Hepatocyte (in vitro differentiated cells): ENCODE measurements around the gene BST2. TPM values are rescaled to one million over a fixed set of nuclear protein-coding genes. Genes with fewer than 3 reads are reported as not detected.

Experiments
- DNase-seq: peaks from one replicate; pipeline ENCODE4 v3.0.0-alpha.2; 2016; ENCODE audit warnings: low spot score
- H2AFZ ChIP-seq: fragments of 200-600 bp; sonication (generic); 2 replicates; pipeline ENCODE4 v1.6.0; 2016; ENCODE audit warnings: antibody characterized with exemption, mild to moderate bottlenecking
- H3K27ac ChIP-seq: fragments of 200-600 bp; sonication (generic); 2 replicates; pipeline ENCODE4 v1.5.1; 2016; ENCODE audit warnings: mild to moderate bottlenecking
- H3K27me3 ChIP-seq: fragments of 200-600 bp; sonication (generic); 2 replicates; pipeline ENCODE4 v1.6.1; 2016
- H3K36me3 ChIP-seq: fragments of 200-600 bp; sonication (generic); replicated peaks from 2 replicates; pipeline ENCODE4 v1.5.1; 2016; ENCODE audit warnings: low read depth; ENCODE audit not compliant: insufficient read depth
- H3K4me1 ChIP-seq: fragments of 200-600 bp; sonication (generic); 2 replicates; pipeline ENCODE4 v1.5.1; 2016; ENCODE audit warnings: mild to moderate bottlenecking, moderate library complexity; ENCODE audit not compliant: insufficient read depth
- H3K4me2 ChIP-seq: fragments of 200-600 bp; sonication (generic); 2 replicates; pipeline ENCODE4 v1.6.0; 2016
- H3K4me3 ChIP-seq: fragments of 200-600 bp; sonication (generic); 2 replicates; pipeline ENCODE4 v1.5.1; 2016; ENCODE audit warnings: mild to moderate bottlenecking
- H3K79me2 ChIP-seq: fragments of 200-600 bp; sonication (generic); 2 replicates; pipeline ENCODE4 v1.6.0; 2017; ENCODE audit warnings: mild to moderate bottlenecking
- H3K9me2 ChIP-seq: fragments of 200-600 bp; sonication (generic); replicated peaks from 2 replicates; pipeline ENCODE4 v1.6.0; 2017; ENCODE audit warnings: mild to moderate bottlenecking; ENCODE audit not compliant: insufficient read depth
- H3K9me3 ChIP-seq: fragments of 200-600 bp; sonication (generic); 2 replicates; pipeline ENCODE4 v1.5.1; 2016; ENCODE audit warnings: low read depth, mild to moderate bottlenecking
- H4K20me1 ChIP-seq: fragments of 200-600 bp; sonication (generic); 2 replicates; pipeline ENCODE4 v1.6.0; 2016; ENCODE audit warnings: mild to moderate bottlenecking; ENCODE audit not compliant: insufficient read depth, poor library complexity, severe bottlenecking
- EZH2 ChIP-seq: fragments of 200-600 bp; sonication (generic); IDR thresholded peaks from 2 replicates; pipeline ENCODE4 v1.6.1; 2016; ENCODE audit warnings: antibody characterized with exemption, mild to moderate bottlenecking, borderline replicate concordance
- EZH2phosphoT487 ChIP-seq: fragments of 200-600 bp; sonication (generic); IDR thresholded peaks from one replicate; pipeline ENCODE4 v1.6.1; 2018; ENCODE audit warnings: antibody characterized with exemption, mild to moderate bottlenecking, low read depth, moderate library complexity; ENCODE audit not compliant: unreplicated experiment, severe bottlenecking
- WGBS: methylation state at CpG from one replicate; pipeline ENCODE4 v1.1.6; 2016; ENCODE audit warnings: low lambda C conversion rate; ENCODE audit errors: missing lambda C conversion rate; 5-methylcytosine and 5-hydroxymethylcytosine counted together
- polyA plus RNA-seq: library from polyadenylated mRNA; unstranded; fragments of >200 nt; fragmentation: Nextera tagmentation; extraction: Ambion mirVana; gene quantifications from 2 replicates; pipeline ENCODE4 v1.2.1, GENCODE V29; 2016
- total RNA-seq: library from RNA; depleted of rRNA; stranded (reverse); fragments of >200 nt; gene quantifications from 2 replicates; pipeline ENCODE4 v1.2.3, GENCODE V29; 2014
- TF ChIP-seq, protein P1 (sequence below): fragments of 200-600 bp; sonication (generic); IDR thresholded peaks from 2 replicates; pipeline ENCODE4 v1.5.1; 2016; ENCODE audit warnings: antibody characterized with exemption, mild to moderate bottlenecking; ENCODE audit not compliant: poor library complexity

The BST2 gene
- total and polyA plus RNA-seq, 2 experiments from 2014 or later = 43.2 to 129 TPM

DNA sequence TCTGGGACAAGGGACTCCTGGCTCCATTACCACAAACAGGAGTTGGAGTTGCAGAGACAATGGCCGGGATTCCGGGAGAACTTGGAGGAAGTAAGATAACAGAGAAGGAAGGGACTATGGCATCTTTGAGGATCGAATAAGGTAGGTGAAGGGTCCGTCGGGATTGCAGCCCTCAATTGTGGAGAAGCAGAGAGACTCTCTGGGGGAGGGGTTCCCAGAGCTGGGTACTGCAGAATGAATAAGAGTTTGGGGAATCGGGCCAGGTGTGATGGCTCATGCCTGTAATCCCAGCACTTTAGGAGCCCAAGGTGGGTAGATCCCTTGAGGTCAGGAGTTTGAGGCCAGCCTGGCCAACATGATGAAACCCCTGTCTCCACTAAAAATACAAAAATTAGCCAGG is 3.8 kb downstream of the BST2 start:
- H2AFZ ChIP-seq = no peak overlapping the region
- no peak overlapping the region for H3K4me2 ChIP-seq
- no peaks in the 10 kb centered on the region for H3K9me3 ChIP-seq
- no peak overlapping the region for H3K27ac ChIP-seq
- no peaks in the 10 kb centered on the region for H3K79me2 ChIP-seq
- no peaks in the 10 kb centered on the region for H4K20me1 ChIP-seq
- H3K27me3 ChIP-seq = no peaks in the 10 kb centered on the region
- no peaks in the 10 kb centered on the region for H3K4me1 ChIP-seq
- no peaks in the 10 kb centered on the region for H3K36me3 ChIP-seq
- no peak overlapping the region for H3K4me3 ChIP-seq
- DNase-seq = no peak
- TF ChIP-seq EZH2 = no peak
- TF ChIP-seq, protein P1, sequence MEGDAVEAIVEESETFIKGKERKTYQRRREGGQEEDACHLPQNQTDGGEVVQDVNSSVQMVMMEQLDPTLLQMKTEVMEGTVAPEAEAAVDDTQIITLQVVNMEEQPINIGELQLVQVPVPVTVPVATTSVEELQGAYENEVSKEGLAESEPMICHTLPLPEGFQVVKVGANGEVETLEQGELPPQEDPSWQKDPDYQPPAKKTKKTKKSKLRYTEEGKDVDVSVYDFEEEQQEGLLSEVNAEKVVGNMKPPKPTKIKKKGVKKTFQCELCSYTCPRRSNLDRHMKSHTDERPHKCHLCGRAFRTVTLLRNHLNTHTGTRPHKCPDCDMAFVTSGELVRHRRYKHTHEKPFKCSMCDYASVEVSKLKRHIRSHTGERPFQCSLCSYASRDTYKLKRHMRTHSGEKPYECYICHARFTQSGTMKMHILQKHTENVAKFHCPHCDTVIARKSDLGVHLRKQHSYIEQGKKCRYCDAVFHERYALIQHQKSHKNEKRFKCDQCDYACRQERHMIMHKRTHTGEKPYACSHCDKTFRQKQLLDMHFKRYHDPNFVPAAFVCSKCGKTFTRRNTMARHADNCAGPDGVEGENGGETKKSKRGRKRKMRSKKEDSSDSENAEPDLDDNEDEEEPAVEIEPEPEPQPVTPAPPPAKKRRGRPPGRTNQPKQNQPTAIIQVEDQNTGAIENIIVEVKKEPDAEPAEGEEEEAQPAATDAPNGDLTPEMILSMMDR = no peak
- TF ChIP-seq EZH2phosphoT487 = no peak
- no peaks in the 10 kb centered on the region for H3K9me2 ChIP-seq
- 87% methylated on average over 6 of the region's 6 CpGs for WGBS

DNA sequence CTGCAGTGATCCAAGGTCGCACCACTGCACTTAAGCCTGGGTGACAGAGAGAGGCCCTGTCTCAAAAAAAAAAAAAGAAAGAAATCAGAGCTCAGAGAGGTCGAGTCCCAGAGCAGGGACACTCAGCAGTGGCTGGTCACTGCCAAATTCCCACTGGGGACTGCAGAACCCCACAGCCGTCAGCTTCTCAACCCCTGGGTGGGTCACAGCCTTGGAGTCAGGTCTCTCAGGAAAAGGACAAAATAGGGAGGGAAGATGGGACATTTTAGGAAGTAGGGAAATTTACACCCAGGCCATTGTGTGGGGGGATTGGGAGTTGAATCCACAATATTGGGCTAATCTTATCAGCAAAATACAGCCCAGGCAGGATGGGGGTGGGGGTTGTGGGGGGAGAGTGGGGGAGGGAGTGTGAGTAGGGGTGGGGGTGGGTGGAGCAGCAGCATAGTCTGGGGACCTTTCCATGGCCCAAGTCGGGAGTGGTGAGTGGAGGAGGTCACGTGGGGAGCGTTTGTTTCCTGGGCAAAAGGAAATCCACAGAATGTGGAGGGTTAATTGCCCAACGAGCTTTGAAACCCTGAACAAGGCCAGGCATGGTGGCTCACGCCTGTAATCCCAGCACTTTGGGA is 6.4 kb downstream of the BST2 start:
- Histone ChIP-seq H3K4me3 (no peak overlapping the region), H3K9me2 (no peaks in the 10 kb centered on the region), H3K4me1 (no peaks in the 10 kb centered on the region), H3K36me3 (no peaks in the 10 kb centered on the region), H3K27ac (no peak overlapping the region), H3K79me2 (no peaks in the 10 kb centered on the region), H4K20me1 (no peaks in the 10 kb centered on the region), H3K27me3 (no peaks in the 10 kb centered on the region), H2AFZ (no peak overlapping the region), H3K9me3 (no peaks in the 10 kb centered on the region), H3K4me2 (no peak overlapping the region)
- no peak for TF ChIP-seq EZH2
- TF ChIP-seq, protein P1 = no peak
- no peak for TF ChIP-seq EZH2phosphoT487
- 67% methylated on average over 5 of the region's 8 CpGs for WGBS
- DNase-seq = no peak

DNA sequence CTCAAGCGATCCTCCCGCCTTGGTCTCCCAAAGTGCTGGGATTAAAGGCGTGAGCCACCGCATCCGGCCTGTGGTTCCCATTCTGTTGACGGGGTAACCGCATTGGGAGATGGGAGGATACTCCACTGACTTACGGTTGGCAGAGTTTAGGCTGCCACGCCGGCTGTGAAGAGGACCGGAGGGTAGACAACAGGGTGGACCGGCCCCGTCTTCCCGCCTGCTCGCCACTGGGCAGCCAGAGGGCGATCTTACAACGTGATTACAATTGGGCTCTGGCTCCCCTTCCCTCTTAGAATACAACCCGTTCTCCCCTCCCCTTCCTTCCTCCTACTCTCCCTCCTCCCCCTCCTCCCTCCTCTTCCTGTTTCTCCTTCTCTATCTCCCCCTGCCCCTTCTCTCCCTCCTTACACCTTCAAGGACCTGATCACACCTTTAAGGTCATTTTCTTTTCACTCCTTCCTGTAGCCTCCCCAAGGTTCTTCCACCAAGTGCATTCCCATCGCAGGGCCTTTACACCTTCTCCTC is 10.5 kb downstream of the BST2 start:
- H4K20me1 ChIP-seq = no peaks in the 10 kb centered on the region
- peaks cover 5% of the 10 kb centered on the region for H3K4me1 ChIP-seq
- H3K9me3 ChIP-seq = no peaks in the 10 kb centered on the region
- H3K9me2 ChIP-seq = no peaks in the 10 kb centered on the region
- H3K4me2 ChIP-seq = no peak overlapping the region
- no peak overlapping the region for H2AFZ ChIP-seq
- no peak for DNase-seq
- no peak overlapping the region for H3K4me3 ChIP-seq
- H3K36me3 ChIP-seq = no peaks in the 10 kb centered on the region
- peaks cover 4% of the 10 kb centered on the region for H3K27me3 ChIP-seq
- no peak overlapping the region for H3K27ac ChIP-seq
- no peaks in the 10 kb centered on the region for H3K79me2 ChIP-seq
- TF ChIP-seq EZH2phosphoT487 = no peak
- TF ChIP-seq EZH2 = no peak
- TF ChIP-seq, protein P1 = peak; percentile 50
- 44% methylated on average over 15 of the region's 19 CpGs for WGBS
